Adrenal gland (tissue), 5 donors: Measurements from ENCODE around the gene PPP2R2C.

ENCODE experiments used
- POLR2A ChIP-seq, 2 donors: fragments of 450-650 bp; IDR thresholded peaks; one replicate each; pipeline ENCODE4 v1.6.1; 2017; ENCODE audit warnings: antibody characterized with exemption in 2 of 2, mild to moderate bottlenecking in 2 of 2, moderate library complexity in 1 of 2
- TF ChIP-seq, protein P1 (sequence below), 6 experiments: fragments of 450-650 bp in 4 of 6; fragments of 200-600 bp in 2 of 6; sonication (generic) in 1 of 6; IDR thresholded peaks; 1 replicate in 5 of 6; 2 replicates in 1 of 6; pipeline versions ENCODE4 v1.5.1 to v1.8.0; 2016 to 2021; ENCODE audit warnings: antibody characterized with exemption in 6 of 6, mild to moderate bottlenecking in 2 of 6, moderate library complexity in 1 of 6
- donor health status: DM: no; HTN: no; CAD: no.

DNA sequence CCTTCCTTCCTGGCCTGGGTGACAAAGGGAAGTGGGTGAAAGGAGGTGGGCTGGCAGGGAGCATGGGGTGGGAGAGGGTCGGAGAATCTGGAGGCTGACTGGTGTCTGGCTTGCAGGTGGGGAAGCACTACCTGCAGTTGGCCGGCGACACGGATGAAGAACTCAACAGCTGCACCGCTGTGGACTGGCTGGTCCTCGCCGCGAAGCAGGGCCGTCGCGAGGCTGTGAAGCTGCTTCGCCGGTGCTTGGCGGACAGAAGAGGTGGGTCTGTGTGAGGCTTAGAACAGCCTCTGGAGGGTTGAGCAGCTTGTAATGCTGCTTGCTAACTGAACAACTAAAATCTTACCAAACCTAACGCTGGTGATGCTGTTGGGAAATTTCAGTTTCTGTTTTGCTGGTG lies 183.5 kb downstream of the PPP2R2C start:
- TF ChIP-seq, protein P1, sequence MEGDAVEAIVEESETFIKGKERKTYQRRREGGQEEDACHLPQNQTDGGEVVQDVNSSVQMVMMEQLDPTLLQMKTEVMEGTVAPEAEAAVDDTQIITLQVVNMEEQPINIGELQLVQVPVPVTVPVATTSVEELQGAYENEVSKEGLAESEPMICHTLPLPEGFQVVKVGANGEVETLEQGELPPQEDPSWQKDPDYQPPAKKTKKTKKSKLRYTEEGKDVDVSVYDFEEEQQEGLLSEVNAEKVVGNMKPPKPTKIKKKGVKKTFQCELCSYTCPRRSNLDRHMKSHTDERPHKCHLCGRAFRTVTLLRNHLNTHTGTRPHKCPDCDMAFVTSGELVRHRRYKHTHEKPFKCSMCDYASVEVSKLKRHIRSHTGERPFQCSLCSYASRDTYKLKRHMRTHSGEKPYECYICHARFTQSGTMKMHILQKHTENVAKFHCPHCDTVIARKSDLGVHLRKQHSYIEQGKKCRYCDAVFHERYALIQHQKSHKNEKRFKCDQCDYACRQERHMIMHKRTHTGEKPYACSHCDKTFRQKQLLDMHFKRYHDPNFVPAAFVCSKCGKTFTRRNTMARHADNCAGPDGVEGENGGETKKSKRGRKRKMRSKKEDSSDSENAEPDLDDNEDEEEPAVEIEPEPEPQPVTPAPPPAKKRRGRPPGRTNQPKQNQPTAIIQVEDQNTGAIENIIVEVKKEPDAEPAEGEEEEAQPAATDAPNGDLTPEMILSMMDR (IDR thresholded peaks at IDR 0.05) = no peak
- no peak for TF ChIP-seq POLR2A (IDR thresholded peaks at IDR 0.05)
